ENCODE results near the gene GPR75.

DNA sequence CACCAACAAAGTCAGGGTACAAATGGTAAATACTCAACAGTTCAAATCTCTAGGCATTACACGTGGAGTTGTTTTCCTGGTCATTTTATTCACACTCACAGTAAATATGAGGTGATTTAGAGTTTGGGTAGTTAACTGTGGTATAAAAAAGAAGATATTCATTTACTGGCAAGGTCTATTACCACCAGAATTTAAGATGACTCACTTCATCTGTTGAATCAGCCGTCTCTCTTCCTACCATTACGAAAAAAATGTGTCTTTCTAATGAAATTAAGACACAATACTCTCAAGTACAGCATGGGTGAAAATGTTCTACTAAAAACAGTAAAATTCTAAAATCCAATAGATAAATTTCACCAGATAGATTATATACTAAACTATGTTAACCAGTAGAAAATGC is 21.0 kb upstream of the GPR75 start:
- TF ChIP-seq, protein P1, sequence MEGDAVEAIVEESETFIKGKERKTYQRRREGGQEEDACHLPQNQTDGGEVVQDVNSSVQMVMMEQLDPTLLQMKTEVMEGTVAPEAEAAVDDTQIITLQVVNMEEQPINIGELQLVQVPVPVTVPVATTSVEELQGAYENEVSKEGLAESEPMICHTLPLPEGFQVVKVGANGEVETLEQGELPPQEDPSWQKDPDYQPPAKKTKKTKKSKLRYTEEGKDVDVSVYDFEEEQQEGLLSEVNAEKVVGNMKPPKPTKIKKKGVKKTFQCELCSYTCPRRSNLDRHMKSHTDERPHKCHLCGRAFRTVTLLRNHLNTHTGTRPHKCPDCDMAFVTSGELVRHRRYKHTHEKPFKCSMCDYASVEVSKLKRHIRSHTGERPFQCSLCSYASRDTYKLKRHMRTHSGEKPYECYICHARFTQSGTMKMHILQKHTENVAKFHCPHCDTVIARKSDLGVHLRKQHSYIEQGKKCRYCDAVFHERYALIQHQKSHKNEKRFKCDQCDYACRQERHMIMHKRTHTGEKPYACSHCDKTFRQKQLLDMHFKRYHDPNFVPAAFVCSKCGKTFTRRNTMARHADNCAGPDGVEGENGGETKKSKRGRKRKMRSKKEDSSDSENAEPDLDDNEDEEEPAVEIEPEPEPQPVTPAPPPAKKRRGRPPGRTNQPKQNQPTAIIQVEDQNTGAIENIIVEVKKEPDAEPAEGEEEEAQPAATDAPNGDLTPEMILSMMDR (conservative IDR thresholded peaks at IDR 0.05) = no peak
- no peak for TF ChIP-seq ZFX (IDR thresholded peaks at IDR 0.05)

All from C4-2B (cell line).